ENCODE measurements around the gene FLII. TPM values are rescaled to one million over a fixed set of nuclear protein-coding genes. Genes with fewer than 3 reads are reported as not detected.

FLII gene
- total and polyA plus RNA-seq, 2 of the 13 experiments (the other 11 are each of a cell fraction or from before 2014, with no cell fraction given) = 130 to 303 TPM

- no peak for TF ChIP-seq GRHL1 (CRISPR knock-in tag; conservative IDR thresholded peaks at IDR 0.05)
- TF ChIP-seq NFRKB (IDR thresholded peaks at IDR 0.05) = no peak
- TF ChIP-seq RAD21 (CRISPR knock-in tag; IDR thresholded peaks at IDR 0.05) = no peak
- no peak for TF ChIP-seq ZNF770 (CRISPR knock-in tag; IDR thresholded peaks at IDR 0.05)
- TF ChIP-seq MED8 (CRISPR knock-in tag; IDR thresholded peaks at IDR 0.05; ENCODE audit: insufficient replicate concordance) = no peak
- no peak for TF ChIP-seq GMEB2 (CRISPR knock-in tag; IDR thresholded peaks at IDR 0.05; ENCODE audit: low read depth)
- TF ChIP-seq ELF4 (CRISPR knock-in tag; IDR thresholded peaks at IDR 0.05; ENCODE audit: borderline replicate concordance) = no peak
- TF ChIP-seq JARID2 (CRISPR knock-in tag; IDR thresholded peaks at IDR 0.05; ENCODE audit: insufficient replicate concordance) = no peak
- TF ChIP-seq ZNF343 (CRISPR knock-in tag; IDR thresholded peaks at IDR 0.05) = no peak
- peak; percentile 53; the same call in 1 of the 2 replicates for TF ChIP-seq ELF1 (CRISPR knock-in tag; IDR thresholded peaks at IDR 0.05)
- no peak for TF ChIP-seq ZBTB25 (CRISPR knock-in tag; IDR thresholded peaks at IDR 0.05)
- no peak; the same call in 1 of the 2 replicates for TF ChIP-seq ZNF772 (CRISPR knock-in tag; IDR thresholded peaks at IDR 0.05)
- no peak for TF ChIP-seq MYNN (CRISPR knock-in tag; IDR thresholded peaks at IDR 0.05; ENCODE audit: low read depth)
- TF ChIP-seq RFX1 (IDR thresholded peaks at IDR 0.05) = no peak
- TF ChIP-seq ZNF142 (CRISPR knock-in tag; IDR thresholded peaks at IDR 0.05) = no peak
- TF ChIP-seq ZNF597 (CRISPR knock-in tag; IDR thresholded peaks at IDR 0.05) = no peak
These were observed 34.0 kb downstream of the FLII start (continued) for GRCh38 chr17:18224387-18225120.

All from HepG2 (cell line).